ENCODE data around the gene CORO2A.

GRCh38 chr9:98091735-98092612 lies 100.5 kb downstream of the CORO2A start:
- TF ChIP-seq CTCF (IDR thresholded peaks at IDR 0.05) (no peak), EZH2 (IDR thresholded peaks at IDR 0.05) (no peak)

Measured in neural progenitor cell (in vitro differentiated cells).